HepG2 (cell line): ENCODE data around the gene CASKIN2. TPM values are rescaled to one million over a fixed set of nuclear protein-coding genes. Genes with fewer than 3 reads are reported as not detected.

Experiments
- ARID3A ChIP-seq: IDR thresholded peaks from 2 replicates; pipeline ENCODE4 v1.6.1; 2012; ENCODE audit warnings: low read depth, low read length, improper control_type of control experiment
- EHMT2 ChIP-seq: fragments of 200-600 bp; sonication (generic); IDR thresholded peaks from 2 replicates; pipeline ENCODE4 v1.7.0; 2017; ENCODE audit warnings: antibody characterized with exemption, low read depth, low read length, borderline replicate concordance
- GPN1 ChIP-seq: sonication (generic); formaldehyde crosslinking; IDR thresholded peaks from 2 replicates; pipeline ENCODE4 v1.5.1; 2020; ENCODE audit warnings: missing genetic modification reagents, borderline replicate concordance
- HOXA3 ChIP-seq: sonication (generic); formaldehyde crosslinking; IDR thresholded peaks from 2 replicates; pipeline ENCODE4 v1.5.0; 2020; ENCODE audit warnings: missing genetic modification reagents
- MLX ChIP-seq: IDR thresholded peaks from 2 replicates; pipeline ENCODE4 v1.6.1; 2016
- MYNN ChIP-seq: sonication (generic); formaldehyde crosslinking; IDR thresholded peaks from 2 replicates; pipeline ENCODE4 v1.4.0; 2020; ENCODE audit warnings: mild to moderate bottlenecking, low read depth, missing genetic modification reagents
- NFIC ChIP-seq: IDR thresholded peaks from 2 replicates; pipeline ENCODE4 v1.6.1; 2012; ENCODE audit warnings: mild to moderate bottlenecking, low read length, inconsistent platforms
- NR2C2 ChIP-seq: sonication (generic); formaldehyde crosslinking; IDR thresholded peaks from 2 replicates; pipeline ENCODE4 v1.4.0; 2020; ENCODE audit warnings: missing genetic modification reagents, mild to moderate bottlenecking, moderate library complexity, borderline replicate concordance
- PCBP2 ChIP-seq: fragments of 200-400 bp; formaldehyde crosslinking; optimal IDR thresholded peaks from 2 replicates; pipeline ENCODE3; 2018; ENCODE audit warnings: low read length, low read depth; ENCODE audit not compliant: poor library complexity, severe bottlenecking
- PPARG ChIP-seq: conservative IDR thresholded peaks from 2 replicates; pipeline ENCODE4 v1.6.1; 2016; ENCODE audit warnings: missing biosample characterization, missing genetic modification reagents
- SRSF4 ChIP-seq: fragments of 200-400 bp; formaldehyde crosslinking; IDR thresholded peaks from one replicate; pipeline ENCODE4 v1.6.1; 2018; ENCODE audit warnings: mild to moderate bottlenecking, low read depth, low read length, moderate library complexity; ENCODE audit not compliant: poor library complexity, severe bottlenecking
- ZNF205 ChIP-seq: IDR thresholded peaks from 2 replicates; pipeline ENCODE4 v1.6.1; 2018; ENCODE audit warnings: missing biosample characterization, missing genetic modification reagents
- ZNF232 ChIP-seq: sonication (generic); formaldehyde crosslinking; IDR thresholded peaks from 2 replicates; pipeline ENCODE4 v1.4.0; 2020; ENCODE audit warnings: missing genetic modification reagents, borderline replicate concordance
- ZNF264 ChIP-seq: sonication (generic); formaldehyde crosslinking; IDR thresholded peaks from 2 replicates; pipeline ENCODE4 v1.4.0; 2020; ENCODE audit warnings: missing genetic modification reagents
- ZNF432 ChIP-seq: sonication (generic); formaldehyde crosslinking; IDR thresholded peaks from 2 replicates; pipeline ENCODE4 v1.5.0; 2020; ENCODE audit warnings: missing genetic modification reagents, mild to moderate bottlenecking, borderline replicate concordance
- ZNF660 ChIP-seq: sonication (generic); formaldehyde crosslinking; IDR thresholded peaks from 2 replicates; pipeline ENCODE4 v1.5.1; 2020; ENCODE audit warnings: mild to moderate bottlenecking, low read depth, missing genetic modification reagents, borderline replicate concordance
- ZNF782 ChIP-seq: sonication (generic); formaldehyde crosslinking; IDR thresholded peaks from 2 replicates; pipeline ENCODE4 v1.4.0; 2020; ENCODE audit warnings: missing genetic modification reagents, mild to moderate bottlenecking, borderline replicate concordance
- ZNF883 ChIP-seq: sonication (generic); formaldehyde crosslinking; IDR thresholded peaks from 2 replicates; pipeline ENCODE4 v1.5.1; 2020; ENCODE audit warnings: mild to moderate bottlenecking, missing genetic modification reagents; ENCODE audit errors: not compliant biosample characterization
- polyA plus RNA-seq, 8 experiments: library from polyadenylated mRNA; depleted of rRNA in 3 of 8; stranded (reverse) in 7 of 8; unstranded in 1 of 8; fragments of >200 nt; fragmentation: Illumina TruSeq in 4 of 8; extraction: Trizol in 4 of 8; gene quantifications; 2 replicates each; pipeline versions ENCODE4 v1.2.1 to v1.2.3, GENCODE V29; 2011 to 2016; ENCODE audit warnings: low read depth in 4 of 8, missing spikeins in 1 of 8, mixed read lengths in 1 of 8; ENCODE audit not compliant: insufficient read depth in 1 of 8
- total RNA-seq, 5 experiments: library from RNA; depleted of rRNA; stranded (reverse); fragments of >200 nt; fragmentation: Illumina TruSeq; extraction: Trizol; gene quantifications; 2 replicates each; pipeline ENCODE4 v1.2.3, GENCODE V29; 2016; ENCODE audit warnings: low read depth in 1 of 5
- TF ChIP-seq, protein P1 (sequence below): sonication (generic); formaldehyde crosslinking; IDR thresholded peaks from 2 replicates; pipeline ENCODE4 v1.4.0; 2020; ENCODE audit warnings: missing genetic modification reagents, mild to moderate bottlenecking, borderline replicate concordance
- TF ChIP-seq, protein P2 (sequence below): conservative IDR thresholded peaks from 2 replicates; pipeline ENCODE4 v1.6.1; 2018; ENCODE audit warnings: missing genetic modification reagents

CASKIN2 gene
- total and polyA plus RNA-seq, 2 of the 13 experiments (the other 11 are each of a cell fraction or from before 2014, with no cell fraction given) = 5.2 to 7.8 TPM

DNA sequence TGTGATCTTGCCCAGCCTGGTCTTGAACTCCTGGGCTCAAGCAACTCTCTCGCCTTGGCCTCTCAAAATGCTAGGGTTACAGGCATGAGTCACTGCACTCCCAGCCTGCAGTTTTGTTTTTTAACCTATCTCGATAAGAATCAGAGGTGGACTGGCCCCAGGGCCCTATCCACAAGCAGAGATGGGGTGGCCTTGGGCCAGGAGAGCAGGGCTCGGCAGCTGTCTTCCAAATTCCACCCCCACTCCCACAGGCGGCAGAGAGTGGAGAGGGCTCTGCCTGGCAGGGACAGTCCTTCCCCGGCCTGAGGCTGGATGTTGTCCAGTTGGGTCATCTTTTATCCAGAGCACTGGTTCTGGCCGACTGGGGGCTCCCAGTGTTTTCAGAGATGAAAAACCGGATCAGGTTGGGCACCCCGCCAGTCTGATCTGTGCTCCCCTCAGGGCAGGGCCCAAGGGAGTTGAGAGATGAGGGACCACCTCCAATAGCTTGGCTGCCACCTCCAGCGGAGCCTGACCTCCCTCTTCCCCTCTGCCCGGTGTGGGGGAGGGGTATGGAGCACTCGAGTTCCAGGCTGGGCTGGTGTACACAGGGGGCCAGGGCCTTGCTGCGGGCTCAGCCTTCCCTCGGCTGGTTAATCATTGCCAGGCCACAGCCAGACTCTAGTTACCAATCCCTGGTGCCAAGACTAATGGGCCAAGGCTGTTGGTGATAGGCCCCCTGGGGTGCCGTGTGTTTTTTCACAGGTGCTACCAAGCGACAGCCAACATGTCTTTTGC lies 41.9 kb upstream of the CASKIN2 start (continued):
- TF ChIP-seq SRSF4 (no peak), PCBP2 (no peak), ZNF232 (CRISPR knock-in tag) (peak; percentile 65; the same call in 1 of the 2 replicates), HOXA3 (CRISPR knock-in tag) (peak; percentile 88), NFIC (no peak; the same call in 1 of the 2 replicates), MLX (CRISPR knock-in tag) (peak; percentile 72; the same call in 1 of the 2 replicates), PPARG (CRISPR knock-in tag) (no peak; the same call in none of the 2 replicates), ZNF660 (no peak), ZNF883 (CRISPR knock-in tag) (no peak), MYNN (CRISPR knock-in tag) (no peak), ZNF782 (CRISPR knock-in tag) (peak; percentile 98; the same call in 1 of the 2 replicates), ARID3A (no peak), ZNF205 (CRISPR knock-in tag) (0 out of 2 replicates have a peak, but pooled peaks have one; percentile 37), ZNF432 (no peak), EHMT2 (no peak), GPN1 (CRISPR knock-in tag) (no peak), NR2C2 (CRISPR knock-in tag) (peak; percentile 74), ZNF264 (CRISPR knock-in tag) (peak; percentile 92)
- TF ChIP-seq, protein P1, sequence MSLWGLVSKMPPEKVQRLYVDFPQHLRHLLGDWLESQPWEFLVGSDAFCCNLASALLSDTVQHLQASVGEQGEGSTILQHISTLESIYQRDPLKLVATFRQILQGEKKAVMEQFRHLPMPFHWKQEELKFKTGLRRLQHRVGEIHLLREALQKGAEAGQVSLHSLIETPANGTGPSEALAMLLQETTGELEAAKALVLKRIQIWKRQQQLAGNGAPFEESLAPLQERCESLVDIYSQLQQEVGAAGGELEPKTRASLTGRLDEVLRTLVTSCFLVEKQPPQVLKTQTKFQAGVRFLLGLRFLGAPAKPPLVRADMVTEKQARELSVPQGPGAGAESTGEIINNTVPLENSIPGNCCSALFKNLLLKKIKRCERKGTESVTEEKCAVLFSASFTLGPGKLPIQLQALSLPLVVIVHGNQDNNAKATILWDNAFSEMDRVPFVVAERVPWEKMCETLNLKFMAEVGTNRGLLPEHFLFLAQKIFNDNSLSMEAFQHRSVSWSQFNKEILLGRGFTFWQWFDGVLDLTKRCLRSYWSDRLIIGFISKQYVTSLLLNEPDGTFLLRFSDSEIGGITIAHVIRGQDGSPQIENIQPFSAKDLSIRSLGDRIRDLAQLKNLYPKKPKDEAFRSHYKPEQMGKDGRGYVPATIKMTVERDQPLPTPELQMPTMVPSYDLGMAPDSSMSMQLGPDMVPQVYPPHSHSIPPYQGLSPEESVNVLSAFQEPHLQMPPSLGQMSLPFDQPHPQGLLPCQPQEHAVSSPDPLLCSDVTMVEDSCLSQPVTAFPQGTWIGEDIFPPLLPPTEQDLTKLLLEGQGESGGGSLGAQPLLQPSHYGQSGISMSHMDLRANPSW (CRISPR knock-in tag) = peak; percentile 96
- TF ChIP-seq, protein P2, sequence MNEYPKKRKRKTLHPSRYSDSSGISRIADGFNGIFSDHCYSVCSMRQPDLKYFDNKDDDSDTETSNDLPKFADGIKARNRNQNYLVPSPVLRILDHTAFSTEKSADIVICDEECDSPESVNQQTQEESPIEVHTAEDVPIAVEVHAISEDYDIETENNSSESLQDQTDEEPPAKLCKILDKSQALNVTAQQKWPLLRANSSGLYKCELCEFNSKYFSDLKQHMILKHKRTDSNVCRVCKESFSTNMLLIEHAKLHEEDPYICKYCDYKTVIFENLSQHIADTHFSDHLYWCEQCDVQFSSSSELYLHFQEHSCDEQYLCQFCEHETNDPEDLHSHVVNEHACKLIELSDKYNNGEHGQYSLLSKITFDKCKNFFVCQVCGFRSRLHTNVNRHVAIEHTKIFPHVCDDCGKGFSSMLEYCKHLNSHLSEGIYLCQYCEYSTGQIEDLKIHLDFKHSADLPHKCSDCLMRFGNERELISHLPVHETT = peak; percentile 88
